HG02943 (cell line): ENCODE data around the gene ARID1B.

ENCODE experiments used
- ATAC-seq: cut with Tn5 transposase; IDR thresholded peaks from one replicate; pipeline ENCODE4 v1.9.1; 2021; ENCODE audit warnings: mild to moderate bottlenecking, low read depth, moderate library complexity; ENCODE audit not compliant: unreplicated experiment

ARID1B gene

DNA sequence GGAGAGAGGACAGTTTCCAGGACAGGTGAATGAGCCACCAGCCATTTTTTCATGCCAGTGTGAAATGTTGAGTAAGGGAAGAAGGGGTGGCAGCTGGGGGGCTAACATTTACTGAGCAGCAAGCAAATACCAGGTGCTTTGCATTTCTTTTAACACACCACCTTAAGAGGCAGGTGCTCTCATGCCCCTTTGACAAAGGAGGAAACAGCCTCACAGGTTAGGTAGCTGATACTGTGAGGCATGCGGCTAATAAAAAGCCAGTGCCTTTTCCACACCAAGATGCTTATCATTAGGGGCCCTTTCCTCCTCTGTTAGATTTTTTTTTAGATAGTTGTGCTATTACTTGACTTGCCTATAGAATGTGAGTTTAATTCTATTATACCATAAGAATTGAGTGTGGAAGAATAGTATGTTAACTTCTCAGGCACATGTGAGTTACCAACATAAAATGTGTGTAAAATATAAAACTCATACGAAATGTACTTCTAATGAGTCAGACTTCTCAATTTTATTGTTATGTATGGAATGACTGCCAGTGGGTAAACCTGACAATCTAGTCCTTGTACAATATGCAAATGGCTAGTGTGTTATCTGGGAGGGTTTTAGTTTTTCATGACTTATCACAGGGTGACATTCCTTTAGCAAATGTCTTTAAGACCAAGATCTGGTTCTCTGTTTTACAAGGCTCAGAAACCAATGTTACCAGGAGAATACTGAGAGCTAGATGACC, 286.2 kb downstream of the ARID1B start:
- ATAC-seq = no peak

DNA sequence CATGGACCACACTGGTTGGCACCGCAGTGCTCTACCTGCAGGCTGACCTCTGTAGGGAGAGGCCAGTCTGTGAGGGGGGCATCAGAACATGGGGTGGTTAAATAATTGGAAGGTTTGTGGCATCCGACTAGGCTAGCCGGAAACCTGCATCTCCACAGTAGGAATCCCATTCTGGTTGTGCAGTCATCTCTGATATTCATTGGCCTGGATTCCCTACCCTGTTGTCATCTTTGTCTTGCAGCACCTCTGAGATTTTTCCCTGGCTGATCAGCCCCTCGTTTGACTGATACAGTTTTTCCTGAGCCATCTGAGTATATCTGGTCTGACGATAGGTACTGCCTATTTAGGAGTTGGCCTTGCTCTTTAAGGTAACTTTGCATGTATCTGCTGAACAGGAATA, 286.7 kb downstream of the ARID1B start:
- no peak for ATAC-seq

DNA sequence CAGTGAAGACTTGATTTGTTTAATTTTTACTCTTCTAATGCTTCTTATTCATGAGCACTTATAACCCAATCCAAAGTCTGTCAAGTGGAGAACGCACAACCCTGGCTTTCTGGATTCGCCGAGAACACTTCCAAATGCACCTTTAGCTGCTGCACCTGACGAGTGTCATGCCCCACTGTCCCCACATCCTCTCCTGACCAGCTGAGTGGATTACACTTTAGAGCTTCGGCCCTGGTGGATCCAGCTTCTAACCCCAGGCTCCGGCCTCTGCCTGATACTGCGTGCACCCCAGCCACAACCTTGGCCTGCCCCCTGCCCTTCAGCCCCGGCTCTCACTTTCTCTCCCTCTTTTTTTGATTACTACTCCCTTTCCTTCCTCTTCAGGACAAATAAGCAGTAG, 287.3 kb downstream of the ARID1B start:
- no peak for ATAC-seq

DNA sequence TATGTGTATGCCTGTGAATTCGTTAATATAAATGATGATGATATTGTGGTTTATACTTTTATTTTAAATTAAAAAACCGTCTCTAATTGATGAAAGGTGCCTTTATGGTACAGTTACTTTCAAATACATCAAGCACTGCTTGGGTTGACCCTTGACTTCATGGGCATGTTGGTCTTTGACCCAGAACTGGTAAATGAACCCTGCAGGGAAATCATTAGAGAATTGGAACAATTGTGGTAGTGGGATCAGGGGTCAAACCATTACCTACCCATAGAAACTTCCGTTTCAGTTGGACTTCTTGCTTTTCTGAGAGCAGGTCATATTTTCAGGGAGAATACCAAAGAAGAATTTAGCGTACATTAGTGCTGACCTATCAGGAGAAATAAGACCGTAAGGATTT, 288.2 kb downstream of the ARID1B start:
- ATAC-seq = no peak

DNA sequence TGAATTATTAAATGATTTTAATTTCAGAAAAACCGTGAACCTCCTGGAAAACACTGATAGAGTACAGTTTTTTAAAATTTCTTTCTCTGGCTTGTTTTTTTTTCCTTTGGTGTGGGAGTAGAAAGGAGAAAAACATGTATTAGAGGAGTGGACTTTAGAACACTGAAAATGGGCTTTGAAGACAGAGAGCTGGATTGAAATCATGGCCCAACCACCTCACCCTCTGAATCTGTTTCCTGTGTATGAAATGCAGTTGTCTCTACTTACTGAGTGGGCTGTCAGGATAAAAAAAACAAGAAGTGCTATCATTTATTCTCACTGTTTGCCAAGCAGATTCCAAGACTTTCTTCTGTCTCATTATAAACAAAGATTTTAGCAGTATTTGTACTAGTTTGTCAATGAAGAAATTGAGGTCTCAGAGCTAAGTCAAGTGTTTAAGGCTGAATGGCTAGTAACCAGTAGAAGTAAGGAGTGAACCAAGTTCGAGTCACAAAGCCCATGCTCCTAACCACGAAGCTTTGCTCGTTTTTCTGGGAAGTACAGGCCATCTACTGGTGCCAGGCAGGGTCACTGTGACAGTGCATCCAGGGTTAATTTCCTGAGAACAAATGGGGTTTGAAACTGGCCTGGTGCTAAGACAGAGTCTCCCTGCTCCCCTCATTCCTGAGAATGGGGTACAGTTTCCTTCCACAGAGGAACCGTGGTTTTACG, 289.8 kb downstream of the ARID1B start:
- ATAC-seq = no peak

DNA sequence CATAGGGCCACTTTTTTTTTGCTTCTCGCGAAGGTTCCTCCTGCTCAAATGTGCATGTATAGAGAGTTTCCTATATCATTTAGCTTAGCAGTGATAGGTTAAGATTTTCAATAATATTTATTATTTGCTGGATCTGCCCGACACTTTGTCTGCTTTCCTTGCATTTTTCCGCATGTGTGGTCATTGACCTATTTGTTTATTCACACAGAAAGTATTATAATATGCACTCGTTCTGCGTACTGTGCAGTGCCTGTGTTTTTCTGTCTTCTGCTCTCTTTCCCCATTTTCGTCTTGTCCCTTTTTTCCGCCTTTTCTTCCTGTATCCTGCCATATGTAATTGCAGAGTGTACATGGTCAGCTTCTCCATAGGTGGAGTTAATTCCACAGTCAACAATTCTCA, 290.3 kb downstream of the ARID1B start:
- no peak for ATAC-seq

DNA sequence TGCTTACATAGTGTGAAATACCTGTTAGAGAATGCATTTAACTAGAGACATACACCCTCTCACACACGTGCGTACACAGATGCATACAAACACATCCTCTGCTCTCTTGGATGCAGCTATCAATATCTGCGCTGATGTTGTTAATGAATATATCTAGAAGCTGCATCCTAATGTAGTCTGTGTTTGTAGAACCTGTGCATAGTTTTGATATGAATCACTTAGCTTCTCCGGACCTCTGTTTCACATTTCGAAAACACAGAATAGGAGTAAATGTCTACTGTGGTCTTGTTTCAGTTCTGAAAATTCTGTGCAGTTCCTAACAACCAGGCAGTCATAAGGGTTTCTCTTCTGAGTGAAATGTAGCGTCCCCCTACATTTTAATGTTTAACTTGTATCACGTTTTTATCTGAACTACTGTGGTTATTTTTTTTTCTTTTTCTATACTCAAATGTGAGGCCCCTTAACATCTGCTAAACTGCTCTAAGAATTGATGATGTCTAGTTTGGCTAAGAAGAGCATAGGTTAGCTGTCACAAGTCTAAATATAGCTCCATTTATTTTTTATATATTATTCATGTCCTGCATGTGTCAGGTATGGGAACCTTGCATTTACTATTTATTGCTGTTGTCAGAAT, 291.6 kb downstream of the ARID1B start:
- peak; percentile 98 for ATAC-seq

DNA sequence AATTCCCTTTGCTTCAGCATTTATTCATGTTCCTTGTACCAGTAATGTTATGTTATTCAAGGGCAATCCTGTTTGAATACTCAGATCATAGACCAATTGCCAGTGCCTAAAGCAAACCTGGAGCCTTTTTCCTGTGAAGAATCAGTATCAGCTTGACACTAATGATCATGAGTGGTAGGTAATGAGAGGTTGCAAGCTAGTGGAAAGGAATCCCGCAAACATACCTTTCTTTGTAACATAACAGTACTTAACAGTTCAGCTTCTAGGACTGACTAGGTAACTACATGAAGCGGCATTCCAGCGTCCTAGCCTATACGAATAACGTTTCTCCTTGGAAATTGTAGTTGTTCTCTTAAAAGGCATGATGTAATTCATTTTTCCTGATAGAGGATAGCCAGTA, 292.4 kb downstream of the ARID1B start:
- no peak for ATAC-seq

DNA sequence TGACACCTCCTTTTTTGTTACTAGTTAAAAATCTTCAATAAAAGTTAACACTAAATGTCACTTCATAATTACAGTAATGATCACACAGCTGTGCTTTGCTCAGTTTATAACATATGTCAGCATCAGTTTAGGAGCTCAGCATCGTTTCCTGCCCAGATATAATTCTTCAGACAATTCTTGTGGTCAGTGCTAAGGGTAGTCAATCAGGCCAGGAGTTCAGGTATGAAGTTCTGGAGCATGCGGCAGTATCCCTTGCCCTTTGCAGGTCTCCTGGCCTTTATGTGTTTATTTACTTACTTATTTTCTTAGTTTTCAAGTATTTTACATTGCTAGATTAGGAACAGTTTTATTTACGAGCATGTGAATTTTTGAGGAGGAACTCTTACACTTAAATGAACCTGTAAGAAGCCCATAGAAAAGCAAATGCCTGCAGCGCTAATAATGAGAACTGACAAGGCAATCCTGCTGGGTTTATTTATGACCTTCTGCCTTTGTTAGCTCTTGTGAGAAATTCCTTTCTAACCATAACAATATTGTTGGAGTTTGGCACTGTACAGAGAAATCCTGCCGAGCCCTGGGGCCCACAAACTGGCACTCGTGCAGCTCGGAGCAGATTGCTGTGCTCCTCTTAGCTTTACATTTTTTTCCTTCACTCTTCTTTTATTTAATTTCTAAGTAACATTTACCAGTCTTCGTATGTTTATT, 293.4 kb downstream of the ARID1B start:
- ATAC-seq = no peak

DNA sequence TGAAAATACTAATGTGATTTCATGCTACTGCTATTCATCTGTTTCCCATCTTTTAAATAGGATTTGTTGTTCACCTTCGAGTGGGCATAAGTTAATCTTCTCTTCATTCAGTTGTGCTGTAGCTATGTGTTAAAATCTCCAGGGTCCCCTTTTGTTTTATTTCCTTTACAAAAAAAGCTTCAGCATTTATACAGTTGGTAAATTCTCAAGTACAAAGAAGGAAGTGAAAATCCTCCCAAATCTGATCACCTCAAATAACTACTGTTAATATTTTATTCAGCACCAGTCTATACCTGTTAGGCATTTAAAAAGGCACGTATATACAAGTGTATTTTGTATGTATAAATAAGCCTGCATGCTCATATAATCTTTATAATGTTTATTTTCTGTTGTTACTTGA, 294.9 kb downstream of the ARID1B start:
- ATAC-seq = no peak

DNA sequence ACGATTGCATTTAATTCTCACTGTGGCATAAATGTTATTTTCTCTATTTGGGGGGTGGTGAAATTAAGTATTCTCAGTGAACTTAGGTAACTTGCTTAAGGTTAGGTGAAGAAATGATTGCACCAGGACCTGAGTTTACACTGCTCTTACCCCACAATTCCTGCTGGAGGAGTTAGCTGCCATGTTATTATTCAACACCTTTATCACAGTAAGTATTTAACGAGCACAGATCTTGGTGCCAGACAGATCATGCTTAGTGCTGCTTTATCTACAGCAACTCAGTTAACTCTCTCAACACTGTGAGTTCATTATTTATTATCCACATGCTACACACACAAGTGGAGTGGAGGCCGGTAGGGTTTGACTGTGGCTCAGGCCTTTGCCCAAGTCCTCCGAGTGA, 296.4 kb downstream of the ARID1B start:
- no peak for ATAC-seq

DNA sequence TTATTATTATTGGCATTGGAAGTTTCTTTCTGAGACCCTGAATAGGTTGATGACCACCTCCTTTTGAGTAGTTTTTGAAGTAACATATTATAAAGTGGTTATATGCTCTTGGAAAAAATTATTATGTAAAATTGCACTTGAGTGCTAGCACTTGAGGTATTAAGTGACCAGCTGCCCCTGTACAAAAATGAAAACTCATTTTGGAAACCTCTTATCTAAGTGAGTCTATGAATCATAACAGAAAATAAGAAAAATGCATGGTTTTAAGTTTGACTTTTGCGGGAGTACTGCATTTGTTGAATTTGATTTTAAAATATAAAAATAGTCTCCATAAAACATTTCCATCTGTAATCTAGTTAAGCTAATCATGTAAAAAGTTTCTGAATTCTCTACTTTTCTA, 297.8 kb downstream of the ARID1B start:
- ATAC-seq = no peak

DNA sequence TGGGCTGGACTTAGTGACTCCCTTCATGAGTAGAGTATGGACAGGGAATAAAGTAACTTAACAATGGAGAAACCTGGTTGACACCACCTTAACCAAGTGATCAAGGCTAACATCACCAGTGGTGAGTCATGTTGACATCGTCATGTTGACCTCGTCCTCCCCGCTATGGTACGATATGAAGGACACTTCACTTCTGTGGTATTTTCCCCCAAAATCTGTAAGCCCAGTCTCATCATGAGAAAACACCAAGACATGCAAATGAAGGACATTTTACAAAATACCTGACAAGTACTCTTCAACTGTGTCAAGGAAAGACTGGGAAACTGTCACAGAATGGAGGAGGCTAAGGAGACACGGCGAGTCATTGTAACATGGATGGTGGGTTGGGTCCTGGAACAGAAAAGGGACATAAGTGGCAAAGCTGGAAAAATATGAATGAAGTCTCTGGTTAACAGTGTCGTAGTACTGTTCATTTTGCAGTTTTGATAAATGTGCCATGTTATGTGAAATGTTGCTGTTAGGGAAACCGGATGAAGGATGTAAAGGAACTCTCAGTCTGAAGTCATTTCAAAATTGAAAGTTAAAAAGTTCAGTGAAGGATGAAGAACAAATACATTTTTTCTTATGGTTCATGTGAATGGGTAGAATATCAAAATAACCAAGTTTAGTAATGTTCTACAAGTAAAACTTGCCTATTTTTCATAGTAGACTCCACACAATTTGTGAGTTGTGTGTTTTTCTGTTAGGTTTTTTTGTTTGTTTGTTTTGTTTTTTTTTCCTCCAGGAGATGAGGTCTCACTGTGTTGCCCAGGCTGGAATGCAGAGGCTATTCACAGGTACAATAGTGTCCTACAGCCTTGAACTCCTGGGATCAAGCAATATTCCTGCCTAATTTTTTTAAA, 298.6 kb downstream of the ARID1B start:
- no peak for ATAC-seq

DNA sequence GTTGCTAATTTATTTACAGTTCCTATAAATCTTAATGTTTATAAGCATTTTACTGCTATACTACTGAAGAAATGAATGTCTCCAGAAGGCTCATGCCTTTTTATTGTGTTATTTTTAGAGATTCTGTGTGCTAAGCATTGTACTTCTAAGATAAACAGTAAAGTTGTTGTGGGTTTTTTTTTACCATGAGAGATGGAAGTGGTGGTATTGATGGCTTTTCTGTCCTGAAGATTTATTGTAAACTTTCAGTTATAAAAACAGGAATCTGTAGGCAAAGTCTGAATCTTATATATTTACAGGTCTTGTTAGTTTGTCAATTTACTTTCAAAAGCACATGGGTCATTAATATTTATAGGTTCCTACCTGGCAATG, 299.3 kb downstream of the ARID1B start:
- ATAC-seq = no peak

DNA sequence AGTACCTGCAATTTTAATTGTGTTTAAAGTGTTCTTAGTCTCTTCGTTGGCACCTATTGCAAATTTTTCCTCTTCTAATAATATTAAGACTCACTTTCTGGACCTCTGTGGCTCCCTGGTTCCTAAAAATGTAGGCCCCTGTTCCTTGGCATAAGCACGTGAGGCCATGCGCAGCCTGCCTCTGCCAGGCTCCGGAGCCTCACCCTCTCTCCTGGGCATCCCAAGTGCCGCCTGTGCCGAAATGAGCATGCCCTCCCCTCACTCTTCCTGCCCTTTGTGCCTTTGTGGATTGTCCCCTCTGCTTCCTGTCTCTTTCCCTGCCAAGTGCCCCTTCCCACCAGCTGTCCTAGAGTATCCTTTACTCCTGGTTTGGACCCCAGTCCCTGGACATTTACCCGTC, 300.1 kb downstream of the ARID1B start:
- no peak for ATAC-seq

DNA sequence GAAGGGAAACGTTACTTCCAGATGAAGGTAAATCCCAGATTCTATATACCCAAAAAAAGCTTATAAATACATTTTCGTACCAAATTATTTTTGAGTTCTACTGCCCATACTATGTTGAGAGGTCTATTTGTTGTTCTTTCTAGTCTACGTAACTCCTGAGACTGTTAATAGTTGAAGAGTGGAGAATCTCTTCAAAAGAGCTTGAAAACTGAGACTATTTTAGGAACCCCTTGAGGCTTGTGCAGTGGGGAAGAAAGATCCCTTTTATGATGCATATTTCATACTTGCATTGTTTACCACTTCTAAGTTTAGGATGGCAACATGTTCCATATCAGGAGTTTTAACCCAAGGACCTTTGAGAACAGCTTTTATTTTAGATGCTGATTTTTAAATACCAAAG, 301.1 kb downstream of the ARID1B start:
- no peak for ATAC-seq

DNA sequence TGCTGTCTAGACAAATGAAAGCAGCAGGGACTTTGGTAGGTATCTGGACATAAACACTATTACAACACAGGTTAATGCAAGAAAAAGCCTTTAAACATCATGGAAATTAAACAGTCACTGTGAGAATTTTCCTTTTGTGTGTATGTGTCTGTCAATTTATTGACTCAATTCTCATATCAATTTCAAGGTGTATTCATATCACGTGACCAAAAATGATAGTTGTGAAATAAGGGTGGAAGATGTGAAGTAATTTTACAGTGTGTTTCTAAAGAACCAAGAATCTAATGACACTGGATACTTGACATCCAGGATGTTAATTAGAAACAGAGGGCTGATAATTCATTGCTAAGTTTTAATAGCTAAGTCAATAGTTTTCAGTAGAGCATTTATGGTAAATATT, 302.1 kb downstream of the ARID1B start:
- ATAC-seq = no peak

DNA sequence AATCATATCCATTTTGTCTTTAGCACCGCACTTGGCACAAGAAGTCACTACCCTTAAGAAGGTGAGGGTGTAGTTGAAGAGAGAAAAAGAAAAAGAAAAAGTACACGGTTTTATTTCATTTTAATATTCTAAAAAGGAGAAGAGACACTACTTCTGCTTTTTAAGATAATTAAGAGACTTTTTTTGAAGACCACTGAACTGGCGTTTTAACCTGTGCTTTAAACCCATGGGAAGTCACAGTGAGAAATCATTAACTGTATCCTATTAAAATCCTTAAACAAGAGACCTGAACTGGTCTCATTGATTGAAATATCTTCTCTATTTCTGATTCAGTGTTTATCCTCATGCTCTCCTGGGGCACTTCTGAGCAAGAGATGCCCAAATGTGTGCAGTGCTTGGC, 302.6 kb downstream of the ARID1B start:
- no peak for ATAC-seq

DNA sequence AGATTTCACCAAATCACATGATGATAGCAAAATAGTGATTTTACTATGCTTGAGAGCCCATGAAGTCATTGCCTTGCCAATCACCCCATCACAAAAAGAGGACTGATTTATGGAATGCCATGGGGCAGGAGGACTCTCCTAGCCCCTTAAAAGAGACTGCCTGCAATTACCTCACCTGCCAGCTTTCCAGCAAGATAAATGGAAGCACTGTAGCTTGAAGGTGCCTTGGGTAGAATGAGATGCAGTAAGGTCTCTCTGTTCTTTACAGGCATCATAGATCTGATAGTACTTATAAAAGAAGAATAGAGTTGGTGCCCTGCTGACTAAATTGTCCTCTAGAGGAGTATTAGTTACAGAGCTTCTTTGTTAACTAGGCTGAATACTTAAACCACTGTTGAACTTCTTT, 303.8 kb downstream of the ARID1B start:
- no peak for ATAC-seq

DNA sequence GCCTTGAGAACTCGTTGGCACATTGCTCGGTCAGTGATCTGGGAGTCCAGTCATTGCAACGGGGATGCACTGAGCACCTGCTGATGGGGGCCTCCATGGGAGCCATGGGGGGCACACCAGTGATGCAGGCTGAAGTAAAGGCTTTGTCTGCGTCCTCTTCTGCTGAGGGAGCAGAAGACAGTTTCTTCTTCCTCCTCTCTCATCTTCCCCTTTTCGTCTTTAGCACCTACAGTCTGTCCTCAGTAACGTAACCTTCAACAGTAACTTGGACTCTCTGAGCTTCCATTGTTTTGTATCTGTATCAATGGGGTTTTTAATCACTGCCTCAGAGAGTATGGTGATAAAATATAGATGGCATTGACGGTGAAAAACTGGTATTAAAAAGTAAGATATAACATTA, 306.2 kb downstream of the ARID1B start:
- no peak for ATAC-seq
